ENCODE data around the gene FOXN3. TPM values are rescaled to one million over a fixed set of nuclear protein-coding genes. Genes with fewer than 3 reads are reported as not detected.

Gene FOXN3
- total RNA-seq, 1 experiment from 2014 or later: 125 TPM

DNA sequence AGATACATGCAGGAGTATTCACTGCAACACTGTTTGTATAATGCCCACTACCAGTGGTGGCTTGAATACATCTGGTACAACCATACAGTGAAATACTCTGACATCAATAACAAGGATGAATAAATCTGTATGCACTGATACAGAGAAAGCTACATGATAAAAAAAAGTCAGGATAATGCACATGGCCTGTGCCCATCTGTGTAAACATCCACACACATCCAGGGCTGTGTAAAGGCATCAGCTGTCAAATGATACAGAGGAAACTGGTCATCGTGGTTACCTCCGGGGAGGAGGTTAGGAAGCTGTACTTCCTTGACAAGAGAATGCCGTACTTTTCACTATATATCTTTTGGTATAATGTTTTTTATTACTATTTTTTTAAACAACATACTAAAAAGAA lies 176.6 kb downstream of the FOXN3 start:
- Histone ChIP-seq H2BK20ac (ENCODE audit: low read depth, low read length, poor library complexity, severe bottlenecking) (no peak overlapping the region), H4K5ac (ENCODE audit: insufficient read length, low read depth, low read length) (no peak overlapping the region), H3K14ac (ENCODE audit: insufficient read depth, low read length) (no peak overlapping the region), H2AK5ac (ENCODE audit: insufficient read length, low read length) (no peak overlapping the region), H3K23ac (ENCODE audit: insufficient read length, low read depth, low read length) (no peak overlapping the region), H3K18ac (ENCODE audit: insufficient read length, low read depth, low read length) (no peak overlapping the region), H2BK5ac (ENCODE audit: insufficient read length, low read length) (no peak overlapping the region), H2AFZ (ENCODE audit: low read length) (no peak overlapping the region), H3K4ac (ENCODE audit: low read depth, low read length) (no peak overlapping the region), H2BK12ac (ENCODE audit: insufficient read length, low read depth, low read length) (no peak overlapping the region), H4K20me1 (ENCODE audit: control insufficient read depth, insufficient read depth, insufficient read length) (peaks cover 2% of the 10 kb centered on the region), H4K8ac (replicated peaks; ENCODE audit: insufficient read length, low read depth, low read length) (no peak overlapping the region), H3K27me3 (ENCODE audit: insufficient read depth, low read length) (no peaks in the 10 kb centered on the region), H3K79me1 (ENCODE audit: insufficient read depth, low read depth, low read length, poor library complexity, severe bottlenecking) (peaks cover 16% of the 10 kb centered on the region), H3K79me2 (ENCODE audit: insufficient read depth, low read length) (peaks cover 7% of the 10 kb centered on the region; the same call in 1 of the 2 replicates), H2BK15ac (ENCODE audit: low read depth, low read length) (no peak overlapping the region), H3K9ac (ENCODE audit: extremely low read depth, insufficient read length, low read length) (no peak overlapping the region), H3K27ac (ENCODE audit: insufficient read length, low read depth, low read length) (no peak overlapping the region), H3K4me2 (ENCODE audit: insufficient read depth, insufficient read length, low read length) (no peak overlapping the region), H3K9me3 (ENCODE audit: control insufficient read depth, low read depth, low read length) (no peaks in the 10 kb centered on the region), H3K56ac (ENCODE audit: insufficient read length, low read depth, low read length) (no peak overlapping the region), H3K4me1 (ENCODE audit: insufficient read depth, low read length) (peaks cover 16% of the 10 kb centered on the region), H4K91ac (ENCODE audit: insufficient read length, low read depth, low read length) (no peak overlapping the region), H3T11ph (ENCODE audit: low read length) (no peak overlapping the region), H3K23me2 (ENCODE audit: insufficient read length, low read depth, low read length, poor library complexity, severe bottlenecking) (no peaks in the 10 kb centered on the region), H2BK120ac (ENCODE audit: low read depth, low read length, poor library complexity, severe bottlenecking) (no peak overlapping the region)
- H3K27me3 Mint-ChIP-seq (ENCODE audit: low read depth): no peaks in the 10 kb centered on the region; the same call in 1 of the 2 replicates
- peaks cover 43 to 44% of the 10 kb centered on the region in 2 experiments for H3K4me1 Mint-ChIP-seq
- peaks cover 8% of the 10 kb centered on the region in 2 experiments; a peak in 3 of 5 replicates for H3K9me3 Mint-ChIP-seq
- peaks cover 9 to 17% (median 17%) of the 10 kb centered on the region in 3 experiments for H3K36me3 Mint-ChIP-seq (ENCODE audit: insufficient read depth in 1 of 3, low read depth in 3 of 3)
- TF ChIP-seq, protein P1, sequence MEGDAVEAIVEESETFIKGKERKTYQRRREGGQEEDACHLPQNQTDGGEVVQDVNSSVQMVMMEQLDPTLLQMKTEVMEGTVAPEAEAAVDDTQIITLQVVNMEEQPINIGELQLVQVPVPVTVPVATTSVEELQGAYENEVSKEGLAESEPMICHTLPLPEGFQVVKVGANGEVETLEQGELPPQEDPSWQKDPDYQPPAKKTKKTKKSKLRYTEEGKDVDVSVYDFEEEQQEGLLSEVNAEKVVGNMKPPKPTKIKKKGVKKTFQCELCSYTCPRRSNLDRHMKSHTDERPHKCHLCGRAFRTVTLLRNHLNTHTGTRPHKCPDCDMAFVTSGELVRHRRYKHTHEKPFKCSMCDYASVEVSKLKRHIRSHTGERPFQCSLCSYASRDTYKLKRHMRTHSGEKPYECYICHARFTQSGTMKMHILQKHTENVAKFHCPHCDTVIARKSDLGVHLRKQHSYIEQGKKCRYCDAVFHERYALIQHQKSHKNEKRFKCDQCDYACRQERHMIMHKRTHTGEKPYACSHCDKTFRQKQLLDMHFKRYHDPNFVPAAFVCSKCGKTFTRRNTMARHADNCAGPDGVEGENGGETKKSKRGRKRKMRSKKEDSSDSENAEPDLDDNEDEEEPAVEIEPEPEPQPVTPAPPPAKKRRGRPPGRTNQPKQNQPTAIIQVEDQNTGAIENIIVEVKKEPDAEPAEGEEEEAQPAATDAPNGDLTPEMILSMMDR (conservative IDR thresholded peaks at IDR 0.05): no peak
- WGBS (ENCODE audit: extremely low coverage, insufficient read length, low lambda C conversion rate): no CpG with 5 or more reads among the region's 3 CpGs
- no peak for DNase-seq
- no peak overlapping the region for H3K4me3 Mint-ChIP-seq
- no peak overlapping the region for H3K27ac Mint-ChIP-seq
